ENCODE data around the gene SIRPA. TPM values are rescaled to one million over a fixed set of nuclear protein-coding genes. Genes with fewer than 3 reads are reported as not detected.
A peak's percentile ranks its signal among the peaks of the same experiment; 100 is the strongest.

The SIRPA gene
- total and polyA plus RNA-seq, 2 of the 4 experiments (the other 2 are of a cell fraction), result 9.9 to 40.2 TPM

GRCh38 chr20:1861347-1861976, 33.7 kb upstream of the SIRPA start:
- H3K14ac ChIP-seq (replicated peaks; ENCODE audit: low read depth, low read length), result peak overlapping the region; percentile 50; the same call in 1 of the 2 replicates
- H3K9me3 ChIP-seq (ENCODE audit: control insufficient read depth, insufficient read depth, low read length), result peaks cover 3% of the 10 kb centered on the region; the same call in 1 of the 2 replicates
- no peak for TF ChIP-seq RCOR1 (IDR thresholded peaks at IDR 0.05; ENCODE audit: insufficient replicate concordance, low read length)
- TF ChIP-seq CHD1 (IDR thresholded peaks at IDR 0.05; ENCODE audit: low read depth, low read length), result no peak
- TF ChIP-seq RFX5 (IDR thresholded peaks at IDR 0.05; ENCODE audit: low read depth, low read length), result no peak
- H3K27ac ChIP-seq (ENCODE audit: insufficient read depth, low read length), result no peak overlapping the region
- peak; percentile 25 for DNase-seq
- dilution Hi-C loops (cut with HindIII; ENCODE audit: low sequenced_read_pairs, unreplicated experiment), result no loop called here
- no TSS peak for BruUV-seq (replicated peaks)
- no peaks in the 10 kb centered on the region for H3K79me1 ChIP-seq (ENCODE audit: low read depth in 1 of 2, low read length in 2 of 2)
- no peak overlapping the region for H3K4me2 ChIP-seq (ENCODE audit: low read depth, low read length)
- ATAC-seq (ENCODE audit: low read depth), result no peak
- H2AK5ac ChIP-seq (ENCODE audit: low read depth, low read length), result peak overlapping the region; percentile 56
- H3K4me3 ChIP-seq (ENCODE audit: insufficient read depth, low read depth, low read length), result no peak overlapping the region
- H3K9ac ChIP-seq (ENCODE audit: low read depth, low read length), result no peak overlapping the region
- 0 out of 2 replicates have a peak, but pooled peaks cover 3% of the 10 kb centered on the region for H3K9me1 ChIP-seq (ENCODE audit: insufficient read depth, low read length)
- no peak overlapping the region for H3K56ac ChIP-seq (ENCODE audit: extremely low read depth, insufficient read depth, low read length)
- peak overlapping the region; percentile 53 for H2AFZ ChIP-seq (replicated peaks; ENCODE audit: low read length, poor library complexity)
- peaks cover 8% of the 10 kb centered on the region for H3K4me1 ChIP-seq (ENCODE audit: control insufficient read depth, insufficient read depth, low read length)
- no peaks in the 10 kb centered on the region for H4K20me1 ChIP-seq (ENCODE audit: insufficient read depth, low read length)
- H4K8ac ChIP-seq (ENCODE audit: low read depth in 2 of 2, low read length in 2 of 2), result no peak overlapping the region; a peak in 1 of 4 replicates
- no peak overlapping the region for H4K91ac ChIP-seq (ENCODE audit: insufficient read depth, low read depth, low read length)
- in situ Hi-C loops (cut with MboI; ENCODE audit: low sequenced_read_pairs), result no loop called here
- intact Hi-C loops (cut with micrococcal nuclease), result no loop called here
- no peak overlapping the region for H3K23ac ChIP-seq (ENCODE audit: low read depth, low read length)
- no peak overlapping the region for H4K5ac ChIP-seq (ENCODE audit: low read depth, low read length)
- H3K4ac ChIP-seq (ENCODE audit: low read depth, low read length), result no peak overlapping the region; the same call in 1 of the 2 replicates
- H3K36me3 ChIP-seq (ENCODE audit: control insufficient read depth, insufficient read depth, low read length), result no peaks in the 10 kb centered on the region
- POLR2A ChIA-PET (ENCODE audit: unreplicated experiment), result no interaction called here
- peak overlapping the region; percentile 64; the same call in 1 of the 2 replicates for H2BK20ac ChIP-seq (ENCODE audit: low read depth, low read length)
- no peak overlapping the region for H2AK9ac ChIP-seq (replicated peaks; ENCODE audit: low read depth, low read length, poor library complexity)
- H2BK5ac ChIP-seq (ENCODE audit: low read depth, low read length, poor library complexity, severe bottlenecking), result no peak overlapping the region
- CTCF ChIA-PET, result no interaction called here
- 63% methylated on average over 5 of the region's 13 CpGs; no CpG with 5 or more reads in 1 of the 2 experiments for WGBS, 2 experiments (ENCODE audit: extremely low coverage in 2 of 2, insufficient read length in 1 of 2)
- H2BK120ac ChIP-seq (ENCODE audit: low read depth, low read length), result peak overlapping the region; percentile 56
- H2BK15ac ChIP-seq (ENCODE audit: low read depth, low read length), result 0 out of 3 replicates have a peak overlapping the region, but pooled peaks have one; percentile 9
- H3K27me3 ChIP-seq (ENCODE audit: control insufficient read depth, insufficient read depth, low read length), result peaks cover 6% of the 10 kb centered on the region; the same call in 1 of the 2 replicates
- no peak overlapping the region for H3K18ac ChIP-seq (ENCODE audit: low read depth, low read length)
